H9 (cell line): ENCODE results near the gene YLPM1. TPM values are rescaled to one million over a fixed set of nuclear protein-coding genes. Genes with fewer than 3 reads are reported as not detected.

Source experiments
- DNase-seq: peaks from one replicate; pipeline ENCODE4 v3.0.0-alpha.2; 2017
- H2AFZ ChIP-seq: one replicate; pipeline ENCODE4 v1.6.1; 2013; ENCODE audit warnings: mild to moderate bottlenecking, low read length, control low read depth, moderate library complexity
- H2AK5ac ChIP-seq: 2 replicates; pipeline ENCODE4 v1.6.1; 2013; ENCODE audit warnings: low read length, control low read depth, mixed read lengths; ENCODE audit not compliant: insufficient read length
- H2BK120ac ChIP-seq: one replicate; pipeline ENCODE4 v1.6.1; 2013; ENCODE audit warnings: low read depth, mild to moderate bottlenecking, low read length, control low read depth, inconsistent platforms; ENCODE audit not compliant: poor library complexity, severe bottlenecking
- H2BK12ac ChIP-seq: 2 replicates; pipeline ENCODE4 v1.6.1; 2013; ENCODE audit warnings: low read length, control low read depth, mixed read lengths, low read depth; ENCODE audit not compliant: insufficient read length
- H2BK15ac ChIP-seq: 2 replicates; pipeline ENCODE4 v1.6.1; 2013; ENCODE audit warnings: low read depth, low read length, control low read depth
- H2BK20ac ChIP-seq: one replicate; pipeline ENCODE4 v1.6.1; 2013; ENCODE audit warnings: low read depth, mild to moderate bottlenecking, low read length, control low read depth, inconsistent platforms; ENCODE audit not compliant: poor library complexity, severe bottlenecking
- H2BK5ac ChIP-seq: 2 replicates; pipeline ENCODE4 v1.6.1; 2013; ENCODE audit warnings: low read length, control low read depth, mixed read lengths; ENCODE audit not compliant: insufficient read length
- H3K14ac ChIP-seq: 2 replicates; pipeline ENCODE4 v1.6.1; 2013; ENCODE audit warnings: low read length, control low read depth; ENCODE audit not compliant: insufficient read depth
- H3K18ac ChIP-seq: 2 replicates; pipeline ENCODE4 v1.6.1; 2013; ENCODE audit warnings: low read depth, mild to moderate bottlenecking, mixed read lengths, low read length, control low read depth; ENCODE audit not compliant: insufficient read length
- H3K23ac ChIP-seq: 2 replicates; pipeline ENCODE4 v1.6.1; 2013; ENCODE audit warnings: low read length, control low read depth, mixed read lengths, low read depth; ENCODE audit not compliant: insufficient read length
- H3K23me2 ChIP-seq: 2 replicates; pipeline ENCODE4 v1.6.1; 2013; ENCODE audit warnings: low read depth, mild to moderate bottlenecking, mixed read lengths, low read length, control low read depth; ENCODE audit not compliant: insufficient read length, poor library complexity, severe bottlenecking
- H3K27ac ChIP-seq: 2 replicates; pipeline ENCODE4 v1.5.1; 2013; ENCODE audit warnings: low read length, control low read depth, mixed read lengths, low read depth; ENCODE audit not compliant: insufficient read length
- H3K27me3 ChIP-seq: 2 replicates; pipeline ENCODE4 v1.6.1; 2013; ENCODE audit warnings: low read length, control low read depth, inconsistent platforms; ENCODE audit not compliant: insufficient read depth
- H3K4ac ChIP-seq: 2 replicates; pipeline ENCODE4 v1.6.1; 2013; ENCODE audit warnings: low read depth, mild to moderate bottlenecking, control low read depth, inconsistent platforms, low read length, moderate library complexity
- H3K4me1 ChIP-seq: 2 replicates; pipeline ENCODE4 v1.6.1; 2013; ENCODE audit warnings: low read length, control low read depth, inconsistent platforms; ENCODE audit not compliant: insufficient read depth
- H3K4me2 ChIP-seq: 2 replicates; pipeline ENCODE4 v1.6.1; 2013; ENCODE audit warnings: low read length, control low read depth, mixed read lengths; ENCODE audit not compliant: insufficient read length, insufficient read depth
- H3K56ac ChIP-seq: 2 replicates; pipeline ENCODE4 v1.6.1; 2013; ENCODE audit warnings: low read depth, mild to moderate bottlenecking, mixed read lengths, low read length, control low read depth; ENCODE audit not compliant: insufficient read length
- H3K79me1 ChIP-seq: 2 replicates; pipeline ENCODE4 v1.6.1; 2013; ENCODE audit warnings: low read depth, mild to moderate bottlenecking, moderate library complexity, low read length, control low read depth, inconsistent platforms; ENCODE audit not compliant: insufficient read depth, poor library complexity, severe bottlenecking
- H3K79me2 ChIP-seq: 2 replicates; pipeline ENCODE4 v1.6.1; 2013; ENCODE audit warnings: low read length, control low read depth, inconsistent platforms; ENCODE audit not compliant: insufficient read depth
- H3K9ac ChIP-seq: 2 replicates; pipeline ENCODE4 v1.6.1; 2013; ENCODE audit warnings: low read length, control low read depth, mixed read lengths; ENCODE audit not compliant: insufficient read length; ENCODE audit errors: extremely low read depth
- H3K9me3 ChIP-seq: one replicate; pipeline ENCODE4 v1.6.1; 2013; ENCODE audit warnings: low read depth, low read length, inconsistent platforms; ENCODE audit not compliant: control insufficient read depth
- H3T11ph ChIP-seq: one replicate; pipeline ENCODE4 v1.6.1; 2013; ENCODE audit warnings: mild to moderate bottlenecking, low read length, control low read depth, inconsistent platforms
- H4K20me1 ChIP-seq: one replicate; pipeline ENCODE4 v1.6.1; 2013; ENCODE audit not compliant: control insufficient read depth, insufficient read length, insufficient read depth
- H4K5ac ChIP-seq: 2 replicates; pipeline ENCODE4 v1.6.1; 2013; ENCODE audit warnings: low read depth, mild to moderate bottlenecking, mixed read lengths, low read length, control low read depth; ENCODE audit not compliant: insufficient read length
- H4K8ac ChIP-seq: replicated peaks from 2 replicates; pipeline ENCODE4 v1.6.1; 2013; ENCODE audit warnings: low read length, control low read depth, mixed read lengths, low read depth; ENCODE audit not compliant: insufficient read length
- H4K91ac ChIP-seq: 2 replicates; pipeline ENCODE4 v1.6.1; 2013; ENCODE audit warnings: low read depth, mild to moderate bottlenecking, moderate library complexity, mixed read lengths, low read length, control low read depth; ENCODE audit not compliant: insufficient read length
- H3K27ac Mint-ChIP-seq, 3 experiments: 2 replicates in 2 of 3; 3 replicates in 1 of 3; pipeline ENCODE4 v1.8.0; 2020 to 2021; ENCODE audit warnings: mixed read lengths in 3 of 3, mild to moderate bottlenecking in 1 of 3, moderate library complexity in 1 of 3
- H3K27me3 Mint-ChIP-seq: 2 replicates; pipeline ENCODE4 v1.8.0; 2021; ENCODE audit warnings: low read depth, mild to moderate bottlenecking, moderate library complexity, mixed read lengths
- H3K36me3 Mint-ChIP-seq, 3 experiments: 2 replicates in 2 of 3; 3 replicates in 1 of 3; pipeline ENCODE4 v1.8.0; 2020 to 2021; ENCODE audit warnings: low read depth in 3 of 3, mixed read lengths in 3 of 3; ENCODE audit not compliant: insufficient read depth in 1 of 3
- H3K4me1 Mint-ChIP-seq, 2 experiments: 2 replicates each; pipeline ENCODE4 v1.8.0; 2020; ENCODE audit warnings: mixed read lengths in 2 of 2
- H3K4me3 Mint-ChIP-seq, 2 experiments: 2 replicates in 1 of 2; 3 replicates in 1 of 2; pipeline ENCODE4 v1.8.0; 2020 to 2021; ENCODE audit warnings: mild to moderate bottlenecking in 2 of 2, mixed read lengths in 2 of 2, moderate library complexity in 1 of 2
- H3K9me3 Mint-ChIP-seq, 2 experiments: 2 replicates in 1 of 2; 3 replicates in 1 of 2; pipeline ENCODE4 v1.8.0; 2020; ENCODE audit warnings: mild to moderate bottlenecking in 2 of 2, mixed read lengths in 2 of 2, moderate library complexity in 1 of 2
- WGBS: extraction: QIAGEN DNeasy Blood & Tissue Kit; methylation state at CpG from one replicate; pipeline ENCODE4 v1.1.7; 2013; ENCODE audit warnings: missing lambda C conversion rate, low lambda C conversion rate, mixed read lengths; ENCODE audit not compliant: insufficient read length; ENCODE audit errors: extremely low coverage; 5-methylcytosine and 5-hydroxymethylcytosine counted together
- total RNA-seq: library from RNA; stranded (reverse); gene quantifications from 2 replicates; pipeline ENCODE4 v1.2.1, GENCODE V29; 2021
- TF ChIP-seq, protein P1 (sequence below): fragments of 200-600 bp; sonication (generic); conservative IDR thresholded peaks from 3 replicates; pipeline ENCODE4 v1.8.0; 2021; ENCODE audit warnings: antibody characterized with exemption, mild to moderate bottlenecking

Gene YLPM1
- total RNA-seq, 1 experiment from 2014 or later, result 82.2 TPM

DNA sequence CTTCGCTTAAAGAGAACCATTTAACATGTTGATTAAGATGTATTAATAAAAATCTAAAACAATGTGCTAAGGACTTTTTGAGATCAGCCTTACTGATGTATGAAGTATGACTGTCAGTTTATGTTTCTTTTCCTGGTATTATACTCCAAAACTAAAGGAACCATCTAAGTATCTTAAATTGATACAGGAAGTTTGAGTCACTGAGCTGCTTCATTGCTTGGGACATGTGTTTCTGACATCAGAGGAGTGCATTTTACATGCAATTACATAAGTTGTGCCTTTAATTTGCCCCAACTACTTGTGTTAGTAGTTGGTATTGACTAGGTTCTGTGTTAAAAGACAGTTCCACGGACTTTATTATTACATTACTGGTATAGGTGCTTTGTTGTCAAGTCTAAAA, 61.9 kb downstream of the YLPM1 start:
- Histone ChIP-seq H3K9me3 (no peaks in the 10 kb centered on the region), H2BK20ac (no peak overlapping the region), H2BK12ac (no peak overlapping the region), H3K23me2 (no peaks in the 10 kb centered on the region), H3K4me1 (no peaks in the 10 kb centered on the region), H3K4me2 (no peak overlapping the region), H2AFZ (no peak overlapping the region), H3K14ac (no peak overlapping the region), H2AK5ac (no peak overlapping the region), H3K27ac (no peak overlapping the region), H2BK15ac (no peak overlapping the region), H3K27me3 (no peaks in the 10 kb centered on the region), H4K20me1 (no peaks in the 10 kb centered on the region), H3K18ac (no peak overlapping the region), H3T11ph (no peak overlapping the region), H2BK5ac (no peak overlapping the region), H3K79me2 (no peaks in the 10 kb centered on the region), H3K23ac (no peak overlapping the region), H4K5ac (no peak overlapping the region), H3K79me1 (no peaks in the 10 kb centered on the region), H2BK120ac (no peak overlapping the region), H3K9ac (no peak overlapping the region), H3K4ac (no peak overlapping the region), H4K8ac (no peak overlapping the region), H4K91ac (no peak overlapping the region), H3K56ac (no peak overlapping the region)
- TF ChIP-seq, protein P1, sequence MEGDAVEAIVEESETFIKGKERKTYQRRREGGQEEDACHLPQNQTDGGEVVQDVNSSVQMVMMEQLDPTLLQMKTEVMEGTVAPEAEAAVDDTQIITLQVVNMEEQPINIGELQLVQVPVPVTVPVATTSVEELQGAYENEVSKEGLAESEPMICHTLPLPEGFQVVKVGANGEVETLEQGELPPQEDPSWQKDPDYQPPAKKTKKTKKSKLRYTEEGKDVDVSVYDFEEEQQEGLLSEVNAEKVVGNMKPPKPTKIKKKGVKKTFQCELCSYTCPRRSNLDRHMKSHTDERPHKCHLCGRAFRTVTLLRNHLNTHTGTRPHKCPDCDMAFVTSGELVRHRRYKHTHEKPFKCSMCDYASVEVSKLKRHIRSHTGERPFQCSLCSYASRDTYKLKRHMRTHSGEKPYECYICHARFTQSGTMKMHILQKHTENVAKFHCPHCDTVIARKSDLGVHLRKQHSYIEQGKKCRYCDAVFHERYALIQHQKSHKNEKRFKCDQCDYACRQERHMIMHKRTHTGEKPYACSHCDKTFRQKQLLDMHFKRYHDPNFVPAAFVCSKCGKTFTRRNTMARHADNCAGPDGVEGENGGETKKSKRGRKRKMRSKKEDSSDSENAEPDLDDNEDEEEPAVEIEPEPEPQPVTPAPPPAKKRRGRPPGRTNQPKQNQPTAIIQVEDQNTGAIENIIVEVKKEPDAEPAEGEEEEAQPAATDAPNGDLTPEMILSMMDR, result no peak
- H3K9me3 Mint-ChIP-seq, result no peaks in the 10 kb centered on the region
- H3K27ac Mint-ChIP-seq, result no peak overlapping the region
- H3K36me3 Mint-ChIP-seq, result peaks cover 6 to 35% (median 27%) of the 10 kb centered on the region in 3 experiments; a peak in 6 of 7 replicates
- no peak for DNase-seq
- no peak overlapping the region for H3K4me3 Mint-ChIP-seq
- H3K4me1 Mint-ChIP-seq, result peaks cover 10 to 14% of the 10 kb centered on the region in 2 experiments
- no CpG with 5 or more reads among the region's 2 CpGs for WGBS
- no peaks in the 10 kb centered on the region for H3K27me3 Mint-ChIP-seq
